Head of caudate nucleus (tissue), 42 donors: ENCODE measurements around the gene ZAR1.
"Not testable (repeated sequence)": the region's sequence is repeated elsewhere in the genome, so short reads cannot be mapped to it uniquely, and the experiment has no call there.

Experiments
- DNase-seq, 42 donors: peaks; one replicate each; pipeline versions ENCODE4 v3.0.0 to v3.0.0-alpha.2; 2020 to 2021; ENCODE audit warnings: mixed read lengths in 7 of 42
- intact Hi-C: fragments of 100-400 bp; cut with DNase I; formaldehyde crosslinking; loops from one replicate; pipeline ENCODE4 v1.15.0; 2022

Gene ZAR1

GRCh38 chr4:48490012-48490679, at the start of gene ZAR1:
Gene ZAR1 (plus strand): TSS chr4:48490252. CDS start chr4:48490292, 40 bp downstream.
- intact Hi-C loops, result no loop called here
- peak in 1 of 42 donors; percentile 30 for DNase-seq

- intact Hi-C loops, DNase-seq: not testable (repeated sequence)
Observed at GRCh38 chr4:48440914-48441313, 49.1 kb upstream of the ZAR1 start.

- intact Hi-C loops, result no loop called here
Observed at GRCh38 chr4:48445704-48446103, 44.3 kb upstream of the ZAR1 start.

GRCh38 chr4:48446642-48447041, 43.4 kb upstream of the ZAR1 start:
- intact Hi-C loops, result no loop called here
- no peak for DNase-seq

More at GRCh38 chr4:48445704-48446103, 44.3 kb upstream of the ZAR1 start:
- no peak for DNase-seq

- DNase-seq, result no peak
- intact Hi-C loops, result no loop called here
Observed at GRCh38 chr4:48449151-48449550, 40.9 kb upstream of the ZAR1 start.

- DNase-seq, result no peak
- intact Hi-C loops, result no loop called here
Observed at GRCh38 chr4:48450740-48451139, 39.3 kb upstream of the ZAR1 start.

- intact Hi-C loops, result not testable (repeated sequence)
Observed at GRCh38 chr4:48451656-48452055, 38.4 kb upstream of the ZAR1 start.

GRCh38 chr4:48454591-48454990, 35.5 kb upstream of the ZAR1 start:
- intact Hi-C loops, result no loop called here
- DNase-seq, result no peak

More at GRCh38 chr4:48451656-48452055, 38.4 kb upstream of the ZAR1 start:
- DNase-seq, result not testable (repeated sequence)

- intact Hi-C loops, result no loop called here
- no peak for DNase-seq
Observed at GRCh38 chr4:48461000-48461399, 29.1 kb upstream of the ZAR1 start.

GRCh38 chr4:48462363-48462762, 27.7 kb upstream of the ZAR1 start:
- DNase-seq, result no peak
- intact Hi-C loops, result no loop called here

GRCh38 chr4:48467442-48467841, 22.6 kb upstream of the ZAR1 start:
- no peak for DNase-seq
- intact Hi-C loops, result no loop called here

- intact Hi-C loops, result no loop called here
- DNase-seq, result no peak
Observed at GRCh38 chr4:48467891-48468290, 22.2 kb upstream of the ZAR1 start.

GRCh38 chr4:48470137-48470536, 19.9 kb upstream of the ZAR1 start:
- intact Hi-C loops, result no loop called here
- no peak for DNase-seq

- intact Hi-C loops, result no loop called here
Observed at GRCh38 chr4:48470570-48470969, 19.5 kb upstream of the ZAR1 start.

GRCh38 chr4:48472794-48473193, 17.3 kb upstream of the ZAR1 start:
- intact Hi-C loops, result no loop called here
- DNase-seq, result no peak

More at GRCh38 chr4:48470570-48470969, 19.5 kb upstream of the ZAR1 start:
- DNase-seq, result peak in 21 of 42 donors; percentile 15 to 78 (median 44)

GRCh38 chr4:48475770-48476169, 14.3 kb upstream of the ZAR1 start:
- intact Hi-C loops, result no loop called here
- DNase-seq, result no peak

GRCh38 chr4:48478273-48478672, 11.8 kb upstream of the ZAR1 start:
- intact Hi-C loops, result no loop called here
- DNase-seq, result no peak

GRCh38 chr4:48481581-48481980, 8.5 kb upstream of the ZAR1 start:
- intact Hi-C loops, result no loop called here
- no peak for DNase-seq

GRCh38 chr4:48483006-48483776, 6.9 kb upstream of the ZAR1 start, which contains the start of gene SLC10A4:
Gene SLC10A4 (plus strand): TSS chr4:48483343. CDS start chr4:48483562, 219 bp downstream.
- intact Hi-C loops, result no loop called here
- DNase-seq, result no peak

GRCh38 chr4:48483777-48484493, 6.1 kb upstream of the ZAR1 start:
- no peak for DNase-seq
- intact Hi-C loops, result no loop called here
